ENCODE data around the gene GHRL.
A peak's percentile ranks its signal among the peaks of the same experiment; 100 is the strongest.

The GHRL gene

GRCh38 chr3:10244009-10244408 lies 48.7 kb downstream of the GHRL start:
- no peak for DNase-seq (ENCODE audit: low read depth in 2 of 2)

GRCh38 chr3:10242182-10243065 lies 50.3 kb downstream of the GHRL start:
- peak; percentile 53 to 72 for DNase-seq (ENCODE audit: low read depth in 2 of 2)

GRCh38 chr3:10240799-10241198 lies 51.9 kb downstream of the GHRL start:
- DNase-seq (ENCODE audit: low read depth in 2 of 2) = no peak

DNA sequence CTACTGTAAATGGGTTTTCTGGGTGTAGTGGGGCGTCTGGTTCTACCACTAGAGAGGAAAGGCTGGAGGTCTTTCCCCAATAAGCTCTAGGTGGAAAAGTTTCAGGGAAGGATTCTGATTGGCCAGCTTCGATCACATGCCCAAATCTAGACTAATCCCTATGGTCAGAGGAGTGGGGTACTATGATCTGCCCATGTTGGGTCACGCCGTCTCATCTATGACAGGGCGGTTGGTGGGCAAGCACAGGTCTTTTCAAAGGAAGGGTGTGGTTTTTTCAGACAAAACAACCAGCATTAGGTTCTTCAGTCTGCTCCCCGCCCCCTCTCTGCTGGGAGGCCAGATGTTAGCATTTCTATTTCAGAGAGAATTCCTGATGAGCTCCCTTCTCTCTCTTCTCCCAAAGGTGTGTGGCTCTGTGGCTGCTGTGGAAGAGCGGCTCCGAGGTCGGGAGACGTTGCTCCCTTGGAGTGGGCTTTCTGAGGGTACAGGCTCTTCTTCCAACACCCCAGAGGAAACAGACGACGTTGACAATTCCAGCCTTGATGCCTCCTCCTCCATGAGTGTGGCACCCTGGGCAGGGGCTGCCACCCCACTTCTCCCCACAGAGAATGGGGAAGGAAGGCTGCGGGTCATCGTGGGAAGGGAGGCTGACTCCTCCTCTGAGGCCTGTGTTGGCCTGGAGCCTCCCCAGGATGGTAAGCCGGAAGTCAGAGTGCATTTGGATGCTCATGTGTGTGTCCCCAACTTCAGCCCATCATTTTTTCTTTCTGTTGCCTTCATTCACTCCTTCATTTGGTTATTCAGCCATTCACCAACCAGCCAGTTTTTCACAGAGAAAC lies 54.2 kb downstream of the GHRL start:
- no peak for DNase-seq (ENCODE audit: low read depth in 2 of 2)
